Prostate gland (tissue), 2 donors: ENCODE data around the gene BTBD1. TPM values are rescaled to one million over a fixed set of nuclear protein-coding genes. Genes with fewer than 3 reads are reported as not detected.

Source experiments
- DNase-seq: peaks from one replicate; pipeline ENCODE4 v3.0.0-alpha.2; 2019; ENCODE audit warnings: low spot score
- H3K27ac ChIP-seq, 2 donors: fragments of 200-600 bp; sonication (generic); 2 replicates each; pipeline ENCODE4 v1.5.1; 2017 to 2019
- H3K27me3 ChIP-seq: fragments of 200-600 bp; sonication (generic); replicated peaks from 2 replicates; pipeline ENCODE4 v1.5.1; 2019; ENCODE audit not compliant: insufficient read depth
- H3K36me3 ChIP-seq, 2 donors: fragments of 200-600 bp; sonication (generic); 1 replicate in 1 of 2; 2 replicates in 1 of 2; pipeline versions ENCODE4 v1.5.1 to v1.8.1; 2017 to 2019
- H3K4me1 ChIP-seq: fragments of 200-600 bp; sonication (generic); replicated peaks from 2 replicates; pipeline ENCODE4 v1.5.1; 2019
- H3K4me3 ChIP-seq, 2 donors: fragments of 200-600 bp; sonication (generic); 2 replicates each; pipeline ENCODE4 v1.5.1; 2017 to 2019
- H3K9me3 ChIP-seq: fragments of 200-600 bp; sonication (generic); 2 replicates; pipeline ENCODE4 v1.5.1; 2017
- POLR2A ChIP-seq: fragments of 450-650 bp; IDR thresholded peaks from one replicate; pipeline ENCODE4 v1.6.1; 2016; ENCODE audit warnings: antibody characterized with exemption, mild to moderate bottlenecking
- POLR2AphosphoS5 ChIP-seq: sonication (generic); formaldehyde crosslinking; IDR thresholded peaks from one replicate; pipeline ENCODE4 v1.6.1; 2017; ENCODE audit warnings: antibody characterized with exemption
- WGBS: methylation state at CpG from one replicate; pipeline ENCODE4 v1.1.5; 2018; 5-methylcytosine and 5-hydroxymethylcytosine counted together
- intact Hi-C: fragments of 100-400 bp; cut with DNase I; formaldehyde crosslinking; loops from one replicate; pipeline ENCODE4 v1.14.2; 2022
- total RNA-seq, 2 donors: library from RNA; depleted of rRNA; stranded (reverse); fragments of >200 nt; gene quantifications; one replicate each; pipeline ENCODE4 v1.1.0, GENCODE V29; 2016
- TF ChIP-seq, protein P1 (sequence below), 4 experiments: fragments of 200-600 bp in 2 of 4; fragments of 450-650 bp in 2 of 4; sonication (generic) in 2 of 4; IDR thresholded peaks; 1 replicate in 3 of 4; 2 replicates in 1 of 4; pipeline ENCODE4 v1.5.1; 2016 to 2019; ENCODE audit warnings: antibody characterized with exemption in 4 of 4, mild to moderate bottlenecking in 2 of 4, moderate library complexity in 2 of 4

The BTBD1 gene
- total RNA-seq, 2 donors from 2014 or later: 56.6 to 71.3 TPM

DNA sequence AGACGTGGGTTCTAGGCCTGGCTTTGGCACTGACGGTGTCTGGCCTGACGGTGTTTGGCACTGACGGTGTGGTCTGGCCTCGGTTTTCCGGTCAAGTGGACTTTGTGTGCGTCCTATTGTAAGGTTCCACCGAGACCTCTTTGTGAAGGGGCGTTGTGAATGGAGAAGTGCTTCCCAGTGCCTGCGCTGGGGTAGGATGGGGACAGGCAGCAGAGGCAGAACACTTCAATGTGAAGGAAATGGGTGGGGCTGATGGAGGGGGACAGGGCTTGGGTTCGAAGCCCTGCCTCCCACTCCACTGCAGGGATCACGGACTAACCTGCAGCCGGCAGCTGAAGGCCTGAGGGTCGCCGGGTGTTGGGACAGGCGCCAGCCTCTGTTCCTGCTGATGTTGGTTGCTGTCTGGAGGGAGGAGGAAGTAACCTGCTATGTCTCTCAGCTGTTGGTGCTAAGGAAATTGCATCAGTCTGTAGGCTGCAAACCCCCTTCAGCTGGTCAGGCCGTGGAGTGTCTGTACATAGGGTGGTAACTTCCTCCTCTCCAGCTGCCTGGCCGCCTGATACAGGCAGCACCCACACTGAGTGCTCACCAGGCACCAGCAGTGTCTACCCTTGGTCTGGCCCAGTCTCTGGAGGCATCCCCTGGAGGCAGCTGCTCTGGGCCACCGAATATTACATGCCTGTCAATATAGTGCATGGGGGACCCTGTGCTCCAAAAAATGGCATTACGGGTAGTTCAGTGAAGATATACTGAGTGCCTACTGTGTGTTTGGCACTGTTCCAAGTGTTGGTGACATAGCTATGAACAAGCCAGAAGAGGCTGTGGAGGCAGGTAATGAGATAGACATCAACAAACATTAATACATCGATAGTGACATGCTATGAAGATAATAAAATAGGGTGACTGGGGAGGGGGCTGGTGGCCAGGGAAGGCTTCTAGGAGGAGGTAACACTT lies 41.5 kb upstream of the BTBD1 start:
- DNase-seq: no peak
- TF ChIP-seq POLR2AphosphoS5: no peak
- TF ChIP-seq, protein P1, sequence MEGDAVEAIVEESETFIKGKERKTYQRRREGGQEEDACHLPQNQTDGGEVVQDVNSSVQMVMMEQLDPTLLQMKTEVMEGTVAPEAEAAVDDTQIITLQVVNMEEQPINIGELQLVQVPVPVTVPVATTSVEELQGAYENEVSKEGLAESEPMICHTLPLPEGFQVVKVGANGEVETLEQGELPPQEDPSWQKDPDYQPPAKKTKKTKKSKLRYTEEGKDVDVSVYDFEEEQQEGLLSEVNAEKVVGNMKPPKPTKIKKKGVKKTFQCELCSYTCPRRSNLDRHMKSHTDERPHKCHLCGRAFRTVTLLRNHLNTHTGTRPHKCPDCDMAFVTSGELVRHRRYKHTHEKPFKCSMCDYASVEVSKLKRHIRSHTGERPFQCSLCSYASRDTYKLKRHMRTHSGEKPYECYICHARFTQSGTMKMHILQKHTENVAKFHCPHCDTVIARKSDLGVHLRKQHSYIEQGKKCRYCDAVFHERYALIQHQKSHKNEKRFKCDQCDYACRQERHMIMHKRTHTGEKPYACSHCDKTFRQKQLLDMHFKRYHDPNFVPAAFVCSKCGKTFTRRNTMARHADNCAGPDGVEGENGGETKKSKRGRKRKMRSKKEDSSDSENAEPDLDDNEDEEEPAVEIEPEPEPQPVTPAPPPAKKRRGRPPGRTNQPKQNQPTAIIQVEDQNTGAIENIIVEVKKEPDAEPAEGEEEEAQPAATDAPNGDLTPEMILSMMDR (IDR thresholded peaks at IDR 0.05): no peak
- no peak for TF ChIP-seq POLR2A
- Histone ChIP-seq H3K9me3 (no peaks in the 10 kb centered on the region), H3K4me3 (no peak overlapping the region), H3K27ac (no peak overlapping the region), H3K4me1 (no peaks in the 10 kb centered on the region), H3K36me3 (no peaks in the 10 kb centered on the region), H3K27me3 (no peaks in the 10 kb centered on the region)
- 58% methylated on average over 21 of the region's 21 CpGs for WGBS
- intact Hi-C loops: no loop called here

DNA sequence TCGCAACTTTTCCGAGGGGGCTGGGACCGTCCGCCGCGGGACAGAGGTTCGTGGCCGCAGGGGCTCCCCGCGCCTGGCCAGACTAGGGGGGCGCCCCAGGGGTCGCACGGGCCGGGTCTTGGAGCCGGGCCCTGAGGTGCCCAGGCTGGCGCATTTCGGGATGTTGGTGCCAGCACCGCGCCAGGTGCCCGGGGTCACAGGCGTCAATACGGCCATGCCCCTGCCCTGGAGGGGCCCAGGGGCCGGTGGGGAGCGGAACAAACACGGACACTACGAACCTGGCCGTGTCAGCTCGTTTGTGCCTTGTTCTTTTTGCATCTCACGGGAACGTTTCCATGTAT lies 40.8 kb upstream of the BTBD1 start:
- TF ChIP-seq POLR2AphosphoS5: no peak
- TF ChIP-seq, protein P1 (IDR thresholded peaks at IDR 0.05): no peak
- Histone ChIP-seq H3K27me3 (no peaks in the 10 kb centered on the region), H3K9me3 (no peaks in the 10 kb centered on the region), H3K27ac (no peak overlapping the region), H3K4me3 (peak overlapping the region; percentile 33 to 37), H3K36me3 (no peaks in the 10 kb centered on the region), H3K4me1 (no peaks in the 10 kb centered on the region)
- intact Hi-C loops: no loop called here
- no peak for DNase-seq
- WGBS: 9% methylated on average over 25 of the region's 30 CpGs

DNA sequence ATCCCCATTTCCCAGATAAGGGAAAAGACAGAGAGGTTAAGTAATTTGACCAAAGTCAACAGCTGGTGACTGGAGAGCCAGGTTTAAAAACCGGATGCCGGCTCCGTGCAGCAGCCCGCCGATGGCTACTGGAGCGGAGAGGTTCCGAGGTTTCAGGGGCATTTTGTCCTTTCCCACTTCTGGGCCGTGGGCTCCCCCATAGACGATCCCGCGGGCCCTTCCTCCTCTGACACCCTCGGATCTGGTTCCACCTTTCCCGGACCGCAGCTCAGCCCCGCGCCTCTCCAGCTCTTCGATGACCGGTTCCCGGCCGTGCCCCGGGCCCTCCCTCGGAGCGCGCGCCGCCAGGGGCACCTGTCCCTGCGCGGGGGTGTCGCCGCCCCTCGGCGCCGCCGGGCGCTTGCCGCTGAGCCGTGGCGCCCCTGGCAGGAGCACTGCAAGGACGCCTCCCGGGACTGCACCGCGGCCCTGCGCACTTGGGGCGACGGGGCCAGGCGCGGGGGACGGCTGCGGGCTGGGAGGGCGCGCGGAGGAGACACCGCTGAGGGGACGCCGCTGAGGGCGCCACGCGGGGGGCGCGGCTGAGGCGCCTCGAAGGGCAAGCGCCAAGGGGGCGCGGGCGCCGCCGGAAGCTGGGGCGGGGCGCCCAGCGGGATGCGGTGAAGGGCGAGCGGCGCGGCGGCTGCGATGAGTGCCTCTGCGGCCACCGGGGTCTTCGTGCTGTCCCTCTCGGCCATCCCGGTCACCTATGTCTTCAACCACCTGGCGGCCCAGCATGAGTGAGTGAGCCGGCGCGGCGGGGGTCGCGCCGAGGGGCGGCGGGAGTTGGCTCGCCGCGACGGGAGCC lies 40.2 kb upstream of the BTBD1 start, which contains the start of gene TM6SF1:
TSS of gene TM6SF1 (plus strand) at position 652 of the 847 bp plus-strand sequence. CDS start at position 688, 36 bp downstream.
- TF ChIP-seq POLR2AphosphoS5 (no peak), POLR2A (no peak)
- TF ChIP-seq, protein P1 (IDR thresholded peaks at IDR 0.05): no peak

DNA sequence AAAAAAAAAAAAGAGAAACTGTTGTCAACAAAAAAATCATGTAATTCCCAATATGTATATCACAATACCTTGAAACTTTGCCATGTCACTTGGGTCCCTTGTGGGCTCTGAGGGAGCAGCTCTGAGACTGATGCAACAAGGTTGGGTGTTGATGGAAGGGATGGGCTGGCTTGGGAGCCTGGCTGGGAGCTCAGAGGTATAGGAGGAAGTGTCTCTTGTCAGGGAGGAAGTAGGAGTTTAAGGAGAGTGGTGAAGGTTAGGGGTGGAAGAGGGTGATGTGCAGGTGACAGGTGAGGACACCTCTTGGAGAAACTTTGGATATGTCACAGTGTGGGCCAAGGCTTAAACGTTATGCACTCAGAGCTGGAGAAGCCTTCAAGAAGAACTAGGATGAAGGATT lies 38.4 kb upstream of the BTBD1 start:
- WGBS: 67% methylated on average over 1 of the region's 1 CpG
- H3K27me3 ChIP-seq: no peaks in the 10 kb centered on the region
- no peak for DNase-seq
- no peaks in the 10 kb centered on the region for H3K36me3 ChIP-seq
- H3K9me3 ChIP-seq: no peaks in the 10 kb centered on the region
- no peak overlapping the region for H3K4me3 ChIP-seq
- intact Hi-C loops: no loop called here
- H3K27ac ChIP-seq: no peak overlapping the region
- H3K4me1 ChIP-seq: no peaks in the 10 kb centered on the region
- no peak for TF ChIP-seq POLR2A
- TF ChIP-seq, protein P1 (IDR thresholded peaks at IDR 0.05): no peak
- TF ChIP-seq POLR2AphosphoS5: no peak

More for the DNA sequence above, 40.2 kb upstream of the BTBD1 start, which contains the start of gene TM6SF1:
- Histone ChIP-seq H3K27me3 (no peaks in the 10 kb centered on the region), H3K27ac (no peak within 1 kb of the TSS), H3K9me3 (no peaks in the 10 kb centered on the region), H3K4me3 (peak within 1 kb of the TSS; percentile 33 to 37), H3K4me1 (no peaks in the 10 kb centered on the region), H3K36me3 (no peaks in the 10 kb centered on the region)
- intact Hi-C loops: no loop called here
- DNase-seq: no peak
- 1% methylated on average over 86 of the region's 97 CpGs for WGBS
